ENCODE measurements around the gene ZC3H18. TPM values are rescaled to one million over a fixed set of nuclear protein-coding genes. Genes with fewer than 3 reads are reported as not detected.

The ZC3H18 gene
- total and polyA plus RNA-seq, 2 of the 4 experiments (the other 2 are of a cell fraction), result 3.4 to 21.3 TPM

- Histone ChIP-seq H4K5ac (ENCODE audit: low read depth, low read length) (no peak overlapping the region), H3K4me3 (ENCODE audit: insufficient read depth, low read depth, low read length) (no peak overlapping the region), H3K27me3 (ENCODE audit: control insufficient read depth, insufficient read depth, low read length) (no peaks in the 10 kb centered on the region), H4K8ac (ENCODE audit: low read depth in 2 of 2, low read length in 2 of 2) (no peak overlapping the region), H3K23ac (ENCODE audit: low read depth, low read length) (no peak overlapping the region), H2BK20ac (ENCODE audit: low read depth, low read length) (no peak overlapping the region), H4K20me1 (ENCODE audit: insufficient read depth, low read length) (peaks cover 20% of the 10 kb centered on the region), H3K18ac (ENCODE audit: low read depth, low read length) (no peak overlapping the region), H2BK5ac (ENCODE audit: low read depth, low read length, poor library complexity, severe bottlenecking) (no peak overlapping the region), H3K14ac (replicated peaks; ENCODE audit: low read depth, low read length) (no peak overlapping the region), H3K9me3 (ENCODE audit: control insufficient read depth, insufficient read depth, low read length) (no peaks in the 10 kb centered on the region), H3K9me1 (ENCODE audit: insufficient read depth, low read length) (no peaks in the 10 kb centered on the region), H2BK15ac (ENCODE audit: low read depth, low read length) (no peak overlapping the region), H2AK9ac (replicated peaks; ENCODE audit: low read depth, low read length, poor library complexity) (no peak overlapping the region), H3K79me1 (ENCODE audit: low read depth in 1 of 2, low read length in 2 of 2) (peaks cover 6 to 21% of the 10 kb centered on the region in 2 experiments), H3K4me2 (ENCODE audit: low read depth, low read length) (no peak overlapping the region), H4K91ac (ENCODE audit: insufficient read depth, low read depth, low read length) (no peak overlapping the region), H3K4ac (ENCODE audit: low read depth, low read length) (no peak overlapping the region), H2AFZ (replicated peaks; ENCODE audit: low read length, poor library complexity) (no peak overlapping the region), H3K9ac (ENCODE audit: low read depth, low read length) (no peak overlapping the region), H2AK5ac (ENCODE audit: low read depth, low read length) (no peak overlapping the region), H2BK120ac (ENCODE audit: low read depth, low read length) (no peak overlapping the region), H3K27ac (ENCODE audit: insufficient read depth, low read length) (no peak overlapping the region), H3K4me1 (ENCODE audit: control insufficient read depth, insufficient read depth, low read length) (no peaks in the 10 kb centered on the region), H3K56ac (ENCODE audit: extremely low read depth, insufficient read depth, low read length) (no peak overlapping the region), H3K36me3 (ENCODE audit: control insufficient read depth, insufficient read depth, low read length) (peaks cover 78% of the 10 kb centered on the region)
- BruUV-seq (replicated peaks), result no TSS peak
- 95% methylated on average over 8 of the region's 9 CpGs; no CpG with 5 or more reads in 1 of the 2 experiments for WGBS, 2 experiments (ENCODE audit: extremely low coverage in 2 of 2, insufficient read length in 1 of 2)
- intact Hi-C loops (cut with micrococcal nuclease), result no loop called here
- no peak for TF ChIP-seq CHD1 (IDR thresholded peaks at IDR 0.05; ENCODE audit: low read depth, low read length)
- TF ChIP-seq CTCF (conservative IDR thresholded peaks at IDR 0.05; ENCODE audit: low read depth, low read length), result no peak
- no peak for TF ChIP-seq MAZ (IDR thresholded peaks at IDR 0.05; ENCODE audit: borderline replicate concordance, low read depth, low read length)
- TF ChIP-seq USF2 (IDR thresholded peaks at IDR 0.05; ENCODE audit: low read depth, low read length), result no peak
- no peak for TF ChIP-seq SMC3 (IDR thresholded peaks at IDR 0.05; ENCODE audit: low read depth, low read length)
- no peak for TF ChIP-seq MAFK (IDR thresholded peaks at IDR 0.05; ENCODE audit: low read depth, low read length)
- no peak for TF ChIP-seq NFE2L2 (IDR thresholded peaks at IDR 0.05; ENCODE audit: low read depth, low read length)
- no peak for TF ChIP-seq BHLHE40 (IDR thresholded peaks at IDR 0.05; ENCODE audit: low read depth, low read length)
- no peak for TF ChIP-seq FOS (IDR thresholded peaks at IDR 0.05; ENCODE audit: low read depth, low read length)
- no peak for TF ChIP-seq CEBPB (IDR thresholded peaks at IDR 0.05; ENCODE audit: low read depth, low read length)
- no peak for TF ChIP-seq POLR2A (IDR thresholded peaks at IDR 0.05; ENCODE audit: low read depth, low read length)
- in situ Hi-C loops (cut with MboI; ENCODE audit: low sequenced_read_pairs), result no loop called here
- dilution Hi-C loops (cut with HindIII; ENCODE audit: low sequenced_read_pairs, unreplicated experiment), result no loop called here
- POLR2A ChIA-PET (ENCODE audit: unreplicated experiment), result no interaction called here
- ATAC-seq (ENCODE audit: low read depth), result no peak
- no peak for DNase-seq
- CTCF ChIA-PET, result no interaction called here
Observed at GRCh38 chr16:88626646-88627045, 56.4 kb downstream of the ZC3H18 start.
